ENCODE measurements around the gene RCC1. TPM values are rescaled to one million over a fixed set of nuclear protein-coding genes. Genes with fewer than 3 reads are reported as not detected.

The RCC1 gene
- total RNA-seq, 1 donor from 2014 or later: 6.3 TPM

DNA sequence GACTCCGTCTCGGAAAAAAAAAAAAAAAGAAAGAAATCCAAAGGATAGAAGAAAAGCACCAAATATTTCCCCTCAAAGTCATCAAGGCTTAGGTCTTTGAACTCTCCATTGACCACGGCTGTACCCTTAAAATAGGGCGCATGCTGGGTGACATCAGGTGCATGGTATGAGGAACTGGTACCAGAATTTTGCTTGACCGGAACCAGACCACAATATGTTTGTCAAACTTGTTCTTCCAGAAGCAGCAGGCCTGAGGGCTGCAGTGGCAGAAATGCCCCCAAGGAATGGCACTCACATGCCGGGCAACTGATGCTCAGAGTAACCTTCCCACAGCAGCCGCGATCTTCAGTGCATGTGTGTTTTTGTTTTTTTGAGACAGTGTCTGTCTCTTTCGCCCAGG, 21.0 kb downstream of the RCC1 start:
- TF ChIP-seq, protein P1, sequence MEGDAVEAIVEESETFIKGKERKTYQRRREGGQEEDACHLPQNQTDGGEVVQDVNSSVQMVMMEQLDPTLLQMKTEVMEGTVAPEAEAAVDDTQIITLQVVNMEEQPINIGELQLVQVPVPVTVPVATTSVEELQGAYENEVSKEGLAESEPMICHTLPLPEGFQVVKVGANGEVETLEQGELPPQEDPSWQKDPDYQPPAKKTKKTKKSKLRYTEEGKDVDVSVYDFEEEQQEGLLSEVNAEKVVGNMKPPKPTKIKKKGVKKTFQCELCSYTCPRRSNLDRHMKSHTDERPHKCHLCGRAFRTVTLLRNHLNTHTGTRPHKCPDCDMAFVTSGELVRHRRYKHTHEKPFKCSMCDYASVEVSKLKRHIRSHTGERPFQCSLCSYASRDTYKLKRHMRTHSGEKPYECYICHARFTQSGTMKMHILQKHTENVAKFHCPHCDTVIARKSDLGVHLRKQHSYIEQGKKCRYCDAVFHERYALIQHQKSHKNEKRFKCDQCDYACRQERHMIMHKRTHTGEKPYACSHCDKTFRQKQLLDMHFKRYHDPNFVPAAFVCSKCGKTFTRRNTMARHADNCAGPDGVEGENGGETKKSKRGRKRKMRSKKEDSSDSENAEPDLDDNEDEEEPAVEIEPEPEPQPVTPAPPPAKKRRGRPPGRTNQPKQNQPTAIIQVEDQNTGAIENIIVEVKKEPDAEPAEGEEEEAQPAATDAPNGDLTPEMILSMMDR (IDR thresholded peaks at IDR 0.05; ENCODE audit: borderline replicate concordance): no peak
- no peak for DNase-seq
- H3K27me3 ChIP-seq (ENCODE audit: low read depth): no peaks in the 10 kb centered on the region
- H3K9me3 ChIP-seq (replicated peaks): no peaks in the 10 kb centered on the region
- intact Hi-C loops (cut with micrococcal nuclease): no loop called here
- H3K4me3 ChIP-seq: no peak overlapping the region
- peaks cover 12% of the 10 kb centered on the region for H3K36me3 ChIP-seq
- no peaks in the 10 kb centered on the region for H3K4me1 ChIP-seq
- no peak overlapping the region for H3K27ac ChIP-seq (replicated peaks)

DNA sequence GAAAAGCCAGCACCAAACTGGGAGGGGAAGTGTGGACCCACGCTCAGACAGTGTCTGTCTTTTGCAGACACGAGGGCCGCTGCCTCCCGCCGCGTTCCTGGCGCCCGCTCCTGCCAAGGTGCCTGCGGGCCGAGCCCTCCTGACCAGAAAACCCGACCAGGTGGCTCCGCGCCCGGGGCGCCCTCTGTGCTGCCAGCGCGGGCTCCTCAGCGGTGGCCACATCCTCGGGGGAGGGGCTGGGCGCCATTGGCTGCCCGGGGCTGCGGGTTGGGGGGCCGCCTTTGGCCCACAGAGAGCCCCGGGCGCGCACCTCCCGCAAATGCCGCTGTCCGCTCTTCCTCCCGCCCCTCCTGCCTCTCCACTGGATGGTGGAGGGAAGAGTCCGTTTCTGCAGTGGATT, 24.6 kb downstream of the RCC1 start:
- TF ChIP-seq, protein P1 (IDR thresholded peaks at IDR 0.05; ENCODE audit: borderline replicate concordance): no peak
- H3K4me1 ChIP-seq: no peaks in the 10 kb centered on the region
- DNase-seq: no peak
- H3K27ac ChIP-seq (replicated peaks): no peak overlapping the region
- intact Hi-C loops (cut with micrococcal nuclease): no loop called here
- H3K27me3 ChIP-seq (ENCODE audit: low read depth): no peaks in the 10 kb centered on the region
- peaks cover 26% of the 10 kb centered on the region for H3K36me3 ChIP-seq
- no peak overlapping the region for H3K4me3 ChIP-seq
- H3K9me3 ChIP-seq (replicated peaks): no peaks in the 10 kb centered on the region

DNA sequence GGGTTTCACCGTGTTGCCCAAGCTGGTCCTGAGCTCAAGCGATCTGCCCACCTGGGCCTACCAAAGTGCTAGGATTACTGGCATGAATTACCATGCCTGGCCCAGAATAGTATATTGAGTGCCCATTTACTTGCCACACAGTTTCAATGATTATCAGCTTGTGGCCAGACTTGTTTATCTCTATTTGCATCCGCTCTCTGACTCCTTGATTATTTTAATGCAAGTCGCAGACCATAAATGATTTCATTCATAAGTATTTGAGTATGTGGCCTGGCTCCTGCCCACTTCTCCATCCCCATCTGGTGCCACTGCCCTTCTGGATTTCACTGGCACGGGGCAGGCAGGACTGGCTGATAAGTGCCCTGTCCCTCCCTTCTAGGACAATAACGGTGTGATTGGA, 28.8 kb downstream of the RCC1 start:
- peaks cover 40% of the 10 kb centered on the region for H3K36me3 ChIP-seq
- TF ChIP-seq, protein P1 (IDR thresholded peaks at IDR 0.05; ENCODE audit: borderline replicate concordance): no peak

DNA sequence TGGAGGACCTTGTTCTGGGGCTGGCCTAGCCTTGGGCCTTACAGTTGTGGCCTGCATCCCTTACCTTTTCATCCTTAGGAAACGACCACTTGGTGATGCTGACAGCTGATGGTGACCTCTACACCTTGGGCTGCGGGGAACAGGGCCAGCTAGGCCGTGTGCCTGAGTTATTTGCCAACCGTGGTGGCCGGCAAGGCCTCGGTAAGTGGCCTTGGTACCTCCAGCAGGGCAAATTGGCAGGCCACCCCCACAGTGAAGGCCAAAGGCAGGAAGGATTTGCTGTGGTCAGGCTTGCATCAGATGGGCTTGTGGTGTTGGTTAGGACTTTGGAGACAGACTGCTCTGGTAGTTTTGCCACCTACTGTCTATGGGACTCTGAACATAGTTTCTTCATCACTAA, 29.3 kb downstream of the RCC1 start:
- no peak for DNase-seq
- intact Hi-C loops (cut with micrococcal nuclease): no loop called here
- no peaks in the 10 kb centered on the region for H3K9me3 ChIP-seq (replicated peaks)
- no peak overlapping the region for H3K27ac ChIP-seq (replicated peaks)
- H3K36me3 ChIP-seq: peaks cover 38% of the 10 kb centered on the region
- H3K27me3 ChIP-seq (ENCODE audit: low read depth): no peaks in the 10 kb centered on the region
- H3K4me3 ChIP-seq: no peak overlapping the region
- TF ChIP-seq, protein P1 (IDR thresholded peaks at IDR 0.05; ENCODE audit: borderline replicate concordance): no peak
- H3K4me1 ChIP-seq: no peaks in the 10 kb centered on the region

More for the DNA sequence above, 28.8 kb downstream of the RCC1 start:
- H3K27ac ChIP-seq (replicated peaks): no peak overlapping the region
- H3K27me3 ChIP-seq (ENCODE audit: low read depth): no peaks in the 10 kb centered on the region
- no peak for DNase-seq
- H3K4me3 ChIP-seq: no peak overlapping the region
- no peaks in the 10 kb centered on the region for H3K9me3 ChIP-seq (replicated peaks)
- no peaks in the 10 kb centered on the region for H3K4me1 ChIP-seq
- intact Hi-C loops (cut with micrococcal nuclease): no loop called here

DNA sequence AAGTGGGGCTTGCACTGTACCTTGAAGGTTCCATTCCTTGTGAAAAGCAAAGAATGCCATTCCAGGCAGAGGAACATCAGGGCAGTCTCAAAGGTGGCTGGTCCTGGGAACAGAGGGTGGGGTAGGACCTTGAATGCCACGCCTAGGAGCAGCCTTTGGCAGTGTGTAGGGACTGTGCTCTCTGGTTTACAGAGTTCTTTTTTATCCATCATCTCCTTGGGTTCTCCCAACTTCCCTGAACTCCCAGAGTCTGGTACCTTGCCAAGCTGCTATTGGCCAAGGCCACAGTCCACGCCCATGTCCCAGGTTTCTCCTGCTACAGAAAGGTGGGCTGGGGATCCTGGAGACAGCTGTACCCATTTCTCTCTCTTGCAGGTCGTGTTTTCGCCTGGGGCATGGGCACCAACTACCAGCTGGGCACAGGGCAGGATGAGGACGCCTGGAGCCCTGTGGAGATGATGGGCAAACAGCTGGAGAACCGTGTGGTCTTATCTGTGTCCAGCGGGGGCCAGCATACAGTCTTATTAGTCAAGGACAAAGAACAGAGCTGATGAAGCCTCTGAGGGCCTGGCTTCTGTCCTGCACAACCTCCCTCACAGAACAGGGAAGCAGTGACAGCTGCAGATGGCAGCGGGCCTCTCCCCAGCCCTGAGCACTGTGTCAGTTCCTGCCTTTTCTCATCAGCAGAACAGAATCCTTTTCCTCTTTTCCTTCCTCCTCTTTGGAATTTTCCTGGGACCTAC, 31.8 kb downstream of the RCC1 start:
- Histone ChIP-seq H3K27ac (replicated peaks) (no peak overlapping the region), H3K9me3 (replicated peaks) (no peaks in the 10 kb centered on the region), H3K4me1 (no peaks in the 10 kb centered on the region), H3K27me3 (ENCODE audit: low read depth) (no peaks in the 10 kb centered on the region), H3K36me3 (peaks cover 23% of the 10 kb centered on the region), H3K4me3 (no peak overlapping the region)
- TF ChIP-seq, protein P1 (IDR thresholded peaks at IDR 0.05; ENCODE audit: borderline replicate concordance): no peak
- DNase-seq: no peak
- intact Hi-C loops (cut with micrococcal nuclease): no loop called here
